ENCODE results near the gene RAPGEF1. TPM values are rescaled to one million over a fixed set of nuclear protein-coding genes. Genes with fewer than 3 reads are reported as not detected.

Gene RAPGEF1
- total and polyA plus RNA-seq, 4 donors, result 17.5 to 93.2 (median 54.7) TPM

- WGBS, 2 donors, result 94 to 95% methylated on average over 5 of the region's 5 CpGs
- H3K27ac ChIP-seq (ENCODE audit: low read depth in 1 of 2, low read length in 2 of 2), result no peak overlapping the region
- DNase-seq, result no peak
- H3K36me3 ChIP-seq (ENCODE audit: control insufficient read depth in 1 of 2, insufficient read depth in 2 of 2, low read length in 1 of 2), result no peaks in the 10 kb centered on the region
- H3K27me3 ChIP-seq (ENCODE audit: control insufficient read depth in 1 of 2, insufficient read depth in 2 of 2, low read length in 1 of 2), result no peaks in the 10 kb centered on the region
- H3K4me1 ChIP-seq (ENCODE audit: control insufficient read depth in 1 of 2, insufficient read depth in 2 of 2, low read length in 2 of 2), result no peaks in the 10 kb centered on the region
- no peak overlapping the region for H3K4me3 ChIP-seq (ENCODE audit: low read length in 2 of 2)
- intact Hi-C loops (cut with DNase I), result no loop called here
- H3K9me3 ChIP-seq (ENCODE audit: control insufficient read depth, low read length), result no peaks in the 10 kb centered on the region
- no peak for ATAC-seq (ENCODE audit: low FRiP score)
These were observed 174.5 kb downstream of the RAPGEF1 start for GRCh38 chr9:131565369-131565768.

- Histone ChIP-seq H3K4me3 (ENCODE audit: low read length in 2 of 2) (no peak overlapping the region), H3K4me1 (ENCODE audit: control insufficient read depth in 1 of 2, insufficient read depth in 2 of 2, low read length in 2 of 2) (no peaks in the 10 kb centered on the region), H3K27ac (ENCODE audit: low read depth in 1 of 2, low read length in 2 of 2) (no peak overlapping the region), H3K36me3 (ENCODE audit: control insufficient read depth in 1 of 2, insufficient read depth in 2 of 2, low read length in 1 of 2) (no peaks in the 10 kb centered on the region), H3K27me3 (ENCODE audit: control insufficient read depth in 1 of 2, insufficient read depth in 2 of 2, low read length in 1 of 2) (no peaks in the 10 kb centered on the region), H3K9me3 (ENCODE audit: control insufficient read depth, low read length) (no peaks in the 10 kb centered on the region)
- WGBS, 2 donors, result 51 to 54% methylated on average over 9 of the region's 9 CpGs
- intact Hi-C loops (cut with DNase I), result no loop called here
- ATAC-seq (ENCODE audit: low FRiP score), result no peak
- no peak for DNase-seq
These were observed 177.6 kb downstream of the RAPGEF1 start for GRCh38 chr9:131562032-131562959.

GRCh38 chr9:131559421-131560000 lies 180.4 kb downstream of the RAPGEF1 start:
- no peaks in the 10 kb centered on the region for H3K27me3 ChIP-seq (ENCODE audit: control insufficient read depth in 1 of 2, insufficient read depth in 2 of 2, low read length in 1 of 2)
- intact Hi-C loops (cut with DNase I), result no loop called here
- H3K4me3 ChIP-seq (ENCODE audit: low read length in 2 of 2), result no peak overlapping the region
- 69 to 71% methylated on average over 1 of the region's 1 CpG for WGBS, 2 donors
- ATAC-seq (ENCODE audit: low FRiP score) (no peak), DNase-seq (no peak)
- H3K27ac ChIP-seq (ENCODE audit: low read depth in 1 of 2, low read length in 2 of 2), result no peak overlapping the region
- H3K9me3 ChIP-seq (ENCODE audit: control insufficient read depth, low read length), result no peaks in the 10 kb centered on the region
- H3K4me1 ChIP-seq (ENCODE audit: control insufficient read depth in 1 of 2, insufficient read depth in 2 of 2, low read length in 2 of 2), result no peaks in the 10 kb centered on the region
- H3K36me3 ChIP-seq (ENCODE audit: control insufficient read depth in 1 of 2, insufficient read depth in 2 of 2, low read length in 1 of 2), result no peaks in the 10 kb centered on the region

- H3K36me3 ChIP-seq (ENCODE audit: control insufficient read depth in 1 of 2, insufficient read depth in 2 of 2, low read length in 1 of 2), result no peaks in the 10 kb centered on the region
- no peaks in the 10 kb centered on the region for H3K4me1 ChIP-seq (ENCODE audit: control insufficient read depth in 1 of 2, insufficient read depth in 2 of 2, low read length in 2 of 2)
- H3K27ac ChIP-seq (ENCODE audit: low read depth in 1 of 2, low read length in 2 of 2), result no peak overlapping the region
- no peak for ATAC-seq (ENCODE audit: low FRiP score)
- no peaks in the 10 kb centered on the region for H3K27me3 ChIP-seq (ENCODE audit: control insufficient read depth in 1 of 2, insufficient read depth in 2 of 2, low read length in 1 of 2)
- intact Hi-C loops (cut with DNase I), result no loop called here
- no peaks in the 10 kb centered on the region for H3K9me3 ChIP-seq (ENCODE audit: control insufficient read depth, low read length)
- 92 to 95% methylated on average over 25 of the region's 25 CpGs for WGBS, 2 donors
- no peak for DNase-seq
- no peak overlapping the region for H3K4me3 ChIP-seq (ENCODE audit: low read length in 2 of 2)
These were observed 181.9 kb downstream of the RAPGEF1 start for GRCh38 chr9:131557855-131558548.

GRCh38 chr9:131555841-131556673 lies 183.8 kb downstream of the RAPGEF1 start:
- DNase-seq, result no peak
- Histone ChIP-seq H3K27ac (ENCODE audit: low read depth in 1 of 2, low read length in 2 of 2) (no peak overlapping the region), H3K36me3 (ENCODE audit: control insufficient read depth in 1 of 2, insufficient read depth in 2 of 2, low read length in 1 of 2) (no peaks in the 10 kb centered on the region), H3K4me3 (ENCODE audit: low read length in 2 of 2) (no peak overlapping the region), H3K9me3 (ENCODE audit: control insufficient read depth, low read length) (no peaks in the 10 kb centered on the region), H3K4me1 (ENCODE audit: control insufficient read depth in 1 of 2, insufficient read depth in 2 of 2, low read length in 2 of 2) (no peaks in the 10 kb centered on the region), H3K27me3 (ENCODE audit: control insufficient read depth in 1 of 2, insufficient read depth in 2 of 2, low read length in 1 of 2) (no peaks in the 10 kb centered on the region)
- peak; percentile 29 for ATAC-seq (ENCODE audit: low FRiP score)
- WGBS, 2 donors, result 82 to 85% methylated on average over 15 of the region's 15 CpGs
- intact Hi-C loops (cut with DNase I), result no loop called here

GRCh38 chr9:131554843-131555351 lies 185.0 kb downstream of the RAPGEF1 start:
- intact Hi-C loops (cut with DNase I), result no loop called here
- Histone ChIP-seq H3K9me3 (ENCODE audit: control insufficient read depth, low read length) (no peaks in the 10 kb centered on the region), H3K4me1 (ENCODE audit: control insufficient read depth in 1 of 2, insufficient read depth in 2 of 2, low read length in 2 of 2) (no peaks in the 10 kb centered on the region), H3K36me3 (ENCODE audit: control insufficient read depth in 1 of 2, insufficient read depth in 2 of 2, low read length in 1 of 2) (no peaks in the 10 kb centered on the region), H3K27me3 (ENCODE audit: control insufficient read depth in 1 of 2, insufficient read depth in 2 of 2, low read length in 1 of 2) (no peaks in the 10 kb centered on the region), H3K4me3 (ENCODE audit: low read length in 2 of 2) (no peak overlapping the region), H3K27ac (ENCODE audit: low read depth in 1 of 2, low read length in 2 of 2) (no peak overlapping the region)
- DNase-seq (no peak), ATAC-seq (ENCODE audit: low FRiP score) (no peak)
- WGBS, 2 donors, result 21 to 22% methylated on average over 32 to 54 of the region's 54 CpGs

GRCh38 chr9:131554087-131554842 lies 185.6 kb downstream of the RAPGEF1 start:
- WGBS, 2 donors, result 21 to 30% methylated on average over 24 to 60 of the region's 60 CpGs
- no peak overlapping the region for H3K4me3 ChIP-seq (ENCODE audit: low read length in 2 of 2)
- no peaks in the 10 kb centered on the region for H3K9me3 ChIP-seq (ENCODE audit: control insufficient read depth, low read length)
- H3K27ac ChIP-seq (ENCODE audit: low read depth in 1 of 2, low read length in 2 of 2), result no peak overlapping the region
- H3K27me3 ChIP-seq (ENCODE audit: control insufficient read depth in 1 of 2, insufficient read depth in 2 of 2, low read length in 1 of 2), result no peaks in the 10 kb centered on the region
- DNase-seq (no peak), ATAC-seq (ENCODE audit: low FRiP score) (no peak)
- H3K4me1 ChIP-seq (ENCODE audit: control insufficient read depth in 1 of 2, insufficient read depth in 2 of 2, low read length in 2 of 2), result no peaks in the 10 kb centered on the region
- intact Hi-C loops (cut with DNase I), result no loop called here
- H3K36me3 ChIP-seq (ENCODE audit: control insufficient read depth in 1 of 2, insufficient read depth in 2 of 2, low read length in 1 of 2), result no peaks in the 10 kb centered on the region
